GM06990 (cell line): ENCODE results near the gene SLC16A2.
A peak's percentile ranks its signal among the peaks of the same experiment; 100 is the strongest.

Source experiments
- DNase-seq: peaks from one replicate; pipeline ENCODE4 v3.0.0-alpha.2; 2011; ENCODE audit not compliant: insufficient read length; ENCODE audit errors: extremely low read depth
- H3K27me3 ChIP-seq: replicated peaks from 2 replicates; pipeline ENCODE4 v1.6.0; 2011; ENCODE audit warnings: low read length; ENCODE audit not compliant: control insufficient read depth, insufficient read depth
- H3K36me3 ChIP-seq: 2 replicates; pipeline ENCODE4 v1.5.1; 2011; ENCODE audit warnings: low read length; ENCODE audit not compliant: control insufficient read depth, insufficient read depth
- H3K4me3 ChIP-seq: replicated peaks from 2 replicates; pipeline ENCODE4 v1.5.1; 2011; ENCODE audit warnings: low read depth, mild to moderate bottlenecking, control low read depth, low read length
- CTCF ChIP-seq: IDR thresholded peaks from 2 replicates; pipeline ENCODE4 v1.5.1; 2011; ENCODE audit warnings: low read length, control low read depth, mild to moderate bottlenecking, inconsistent platforms; ENCODE audit not compliant: insufficient read depth, poor library complexity, severe bottlenecking

Gene SLC16A2

GRCh38 chrX:74421036-74421739 is at the start of gene SLC16A2:
Gene SLC16A2, plus strand, starts transcription at chrX:74421493. Its CDS starts 145 bp downstream, at chrX:74421638.
- Histone ChIP-seq H3K36me3 (no peaks in the 10 kb centered on the region), H3K27me3 (peaks cover 4% of the 10 kb centered on the region; the same call in 1 of the 2 replicates), H3K4me3 (no peak within 1 kb of the TSS)
- no peak for DNase-seq
- TF ChIP-seq CTCF: no peak

- TF ChIP-seq CTCF: no peak
- Histone ChIP-seq H3K27me3 (no peaks in the 10 kb centered on the region), H3K4me3 (no peak overlapping the region), H3K36me3 (no peaks in the 10 kb centered on the region)
- DNase-seq: no peak
Observed at GRCh38 chrX:74372272-74372671, 49.0 kb upstream of the SLC16A2 start.

- H3K4me3 ChIP-seq: no peak overlapping the region
Observed at GRCh38 chrX:74377282-74377681, 44.0 kb upstream of the SLC16A2 start.

GRCh38 chrX:74382613-74383012 is 38.7 kb upstream of the SLC16A2 start:
- TF ChIP-seq CTCF: peak; percentile 89
- DNase-seq: peak; percentile 2
- Histone ChIP-seq H3K4me3 (no peak overlapping the region), H3K27me3 (no peaks in the 10 kb centered on the region), H3K36me3 (no peaks in the 10 kb centered on the region)

More at GRCh38 chrX:74377282-74377681, 44.0 kb upstream of the SLC16A2 start:
- TF ChIP-seq CTCF: no peak
- no peaks in the 10 kb centered on the region for H3K36me3 ChIP-seq
- H3K27me3 ChIP-seq: no peaks in the 10 kb centered on the region
- no peak for DNase-seq

- no peaks in the 10 kb centered on the region for H3K27me3 ChIP-seq
- DNase-seq: no peak
- H3K4me3 ChIP-seq: no peak overlapping the region
- no peaks in the 10 kb centered on the region for H3K36me3 ChIP-seq
- peak; percentile 48 for TF ChIP-seq CTCF
Observed at GRCh38 chrX:74383611-74384010, 37.7 kb upstream of the SLC16A2 start.
